Measurements from ENCODE around the gene KIF16B.

The KIF16B gene

DNA sequence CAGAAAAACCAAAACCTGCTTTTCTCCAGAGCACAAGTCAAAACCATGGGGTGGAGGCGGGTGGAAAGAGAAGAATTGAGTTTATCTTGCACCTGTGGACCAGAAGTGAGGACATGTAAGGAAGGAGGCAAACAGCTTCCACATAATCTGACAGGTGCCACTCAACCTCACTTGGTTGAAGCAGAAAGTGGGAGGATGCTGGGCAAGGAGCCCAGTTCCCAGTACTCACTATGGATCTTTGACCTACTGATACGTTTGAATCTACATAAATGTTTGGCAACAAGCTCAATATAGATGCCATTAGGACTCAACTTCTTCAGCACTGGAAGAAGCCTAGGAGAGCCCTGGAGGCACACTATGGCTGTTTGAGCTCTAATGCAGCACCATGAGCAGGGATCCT lies 285.5 kb downstream of the KIF16B start:
- no peak for TF ChIP-seq REST (IDR thresholded peaks at IDR 0.05; ENCODE audit: insufficient read depth in 1 of 2, low read depth in 2 of 2, low read length in 2 of 2)
- no peak for TF ChIP-seq SIN3A (IDR thresholded peaks at IDR 0.05; ENCODE audit: borderline replicate concordance, insufficient read depth, low read length)
- no peak for TF ChIP-seq POLR2AphosphoS5 (IDR thresholded peaks at IDR 0.05; ENCODE audit: low read depth, low read length)
- no peak for TF ChIP-seq FOXP2 (optimal IDR thresholded peaks at IDR 0.05; ENCODE audit: borderline replicate concordance, extremely low read depth, extremely low read length, insufficient read depth)
- TF ChIP-seq TAF1 (IDR thresholded peaks at IDR 0.05; ENCODE audit: borderline replicate concordance, insufficient read depth, low read length) = no peak

GRCh38 chr20:16286601-16287000 lies 286.6 kb downstream of the KIF16B start:
- TF ChIP-seq POLR2AphosphoS5 (IDR thresholded peaks at IDR 0.05; ENCODE audit: low read depth, low read length) (no peak), FOXP2 (optimal IDR thresholded peaks at IDR 0.05; ENCODE audit: borderline replicate concordance, extremely low read depth, extremely low read length, insufficient read depth) (no peak), TAF1 (IDR thresholded peaks at IDR 0.05; ENCODE audit: borderline replicate concordance, insufficient read depth, low read length) (no peak), REST (IDR thresholded peaks at IDR 0.05; ENCODE audit: insufficient read depth in 1 of 2, low read depth in 2 of 2, low read length in 2 of 2) (no peak), SIN3A (IDR thresholded peaks at IDR 0.05; ENCODE audit: borderline replicate concordance, insufficient read depth, low read length) (no peak)

DNA sequence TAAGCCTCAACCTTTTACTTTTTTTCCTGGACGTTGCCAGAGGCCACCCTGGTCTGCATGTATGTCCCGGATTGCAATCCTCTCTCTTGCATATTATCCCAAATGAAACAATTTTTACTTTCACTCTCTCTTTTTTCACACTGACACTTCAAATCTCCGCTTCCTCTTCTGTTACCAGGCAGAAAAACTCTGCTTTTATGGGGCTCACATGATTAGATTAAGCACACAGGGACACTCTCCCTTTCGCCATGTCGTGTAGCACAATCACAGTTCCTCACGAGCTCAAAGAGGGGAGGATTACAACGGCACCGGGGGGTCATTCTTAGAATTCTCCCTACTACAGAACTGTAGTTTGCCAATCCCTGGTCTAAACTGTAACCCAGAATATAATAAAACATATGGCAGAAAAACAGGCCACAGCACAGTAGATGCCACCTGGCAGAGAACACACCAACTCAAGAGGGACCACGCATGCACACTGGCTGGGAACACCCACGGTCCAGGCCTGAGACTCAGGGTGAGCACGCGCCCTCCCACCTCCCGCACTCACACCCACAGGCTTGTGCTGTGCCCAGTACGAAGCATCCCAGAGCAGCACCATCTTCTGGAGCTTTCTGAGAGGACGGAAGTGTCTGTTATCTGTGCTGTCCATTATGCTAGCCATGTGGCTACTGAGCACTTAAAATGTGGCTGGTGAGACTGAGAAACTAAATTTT lies 288.7 kb downstream of the KIF16B start:
- no peak for TF ChIP-seq REST (IDR thresholded peaks at IDR 0.05; ENCODE audit: insufficient read depth in 1 of 2, low read depth in 2 of 2, low read length in 2 of 2)

DNA sequence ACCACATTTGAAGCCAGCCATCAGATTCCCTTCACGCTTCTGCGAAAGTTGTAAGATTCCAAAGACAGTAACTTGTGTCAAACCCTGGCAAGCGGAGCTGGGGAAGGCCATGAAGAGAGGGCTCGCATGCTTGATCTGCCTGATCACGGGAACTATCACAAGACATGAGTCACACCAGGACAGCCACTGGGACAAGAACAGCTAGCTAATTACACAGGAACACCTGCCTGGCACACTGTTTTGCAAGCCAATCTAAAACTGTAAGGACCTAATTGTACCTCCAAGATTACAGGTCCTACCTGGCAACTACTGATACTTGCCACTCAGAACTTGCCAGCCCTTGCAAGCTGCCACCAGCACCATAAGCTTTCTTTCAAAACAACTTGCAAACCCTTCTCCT lies 289.3 kb downstream of the KIF16B start:
- TF ChIP-seq FOXP2 (optimal IDR thresholded peaks at IDR 0.05; ENCODE audit: borderline replicate concordance, extremely low read depth, extremely low read length, insufficient read depth) = no peak
- TF ChIP-seq POLR2AphosphoS5 (IDR thresholded peaks at IDR 0.05; ENCODE audit: low read depth, low read length) = no peak
- no peak for TF ChIP-seq TAF1 (IDR thresholded peaks at IDR 0.05; ENCODE audit: borderline replicate concordance, insufficient read depth, low read length)
- TF ChIP-seq REST (IDR thresholded peaks at IDR 0.05; ENCODE audit: insufficient read depth in 1 of 2, low read depth in 2 of 2, low read length in 2 of 2) = no peak
- TF ChIP-seq SIN3A (IDR thresholded peaks at IDR 0.05; ENCODE audit: borderline replicate concordance, insufficient read depth, low read length) = no peak

GRCh38 chr20:16283307-16283706 lies 289.9 kb downstream of the KIF16B start:
- TF ChIP-seq TAF1 (IDR thresholded peaks at IDR 0.05; ENCODE audit: borderline replicate concordance, insufficient read depth, low read length) (no peak), FOXP2 (optimal IDR thresholded peaks at IDR 0.05; ENCODE audit: borderline replicate concordance, extremely low read depth, extremely low read length, insufficient read depth) (no peak), POLR2AphosphoS5 (IDR thresholded peaks at IDR 0.05; ENCODE audit: low read depth, low read length) (no peak), REST (IDR thresholded peaks at IDR 0.05; ENCODE audit: insufficient read depth in 1 of 2, low read depth in 2 of 2, low read length in 2 of 2) (no peak), SIN3A (IDR thresholded peaks at IDR 0.05; ENCODE audit: borderline replicate concordance, insufficient read depth, low read length) (no peak)
